SK-N-SH (cell line): ENCODE results near the gene MRPS2.

Source experiments
- CHD2 ChIP-seq: fragments of 150-350 bp; IDR thresholded peaks from 2 replicates; pipeline ENCODE4 v1.6.1; 2018; ENCODE audit warnings: low read length; ENCODE audit not compliant: partially characterized antibody
- EP300 ChIP-seq, 2 experiments: IDR thresholded peaks; 2 replicates each; pipeline versions ENCODE4 v1.4.0 to v1.6.1; 2012; ENCODE audit warnings: borderline replicate concordance in 1 of 2, low read depth in 1 of 2, low read length in 1 of 2
- EZH2phosphoT487 ChIP-seq: fragments of 200-600 bp; sonication (generic); IDR thresholded peaks from 2 replicates; pipeline ENCODE4 v1.6.1; 2017; ENCODE audit warnings: low read depth, mixed run types, mild to moderate bottlenecking, antibody characterized with exemption, moderate library complexity, borderline replicate concordance
- POLR2AphosphoS5 ChIP-seq: IDR thresholded peaks from 2 replicates; pipeline ENCODE4 v1.6.1; 2012; ENCODE audit warnings: low read depth, low read length
- RAD21 ChIP-seq: IDR thresholded peaks from 2 replicates; pipeline ENCODE4 v1.6.1; 2012; ENCODE audit warnings: mild to moderate bottlenecking, low read length
- SMC3 ChIP-seq: IDR thresholded peaks from 2 replicates; pipeline ENCODE4 v1.6.1; 2012; ENCODE audit warnings: low read depth, low read length, improper control_type of control experiment
- TF ChIP-seq, protein P1 (sequence below): fragments of 200-600 bp; sonication (generic); IDR thresholded peaks from 2 replicates; pipeline ENCODE4 v1.6.1; 2017; ENCODE audit warnings: antibody characterized with exemption, mild to moderate bottlenecking, moderate library complexity
- TF ChIP-seq, protein P2 (sequence below): fragments of 150-350 bp; IDR thresholded peaks from 2 replicates; pipeline ENCODE4 v1.6.1; 2016; ENCODE audit warnings: mild to moderate bottlenecking, low read depth, low read length

DNA sequence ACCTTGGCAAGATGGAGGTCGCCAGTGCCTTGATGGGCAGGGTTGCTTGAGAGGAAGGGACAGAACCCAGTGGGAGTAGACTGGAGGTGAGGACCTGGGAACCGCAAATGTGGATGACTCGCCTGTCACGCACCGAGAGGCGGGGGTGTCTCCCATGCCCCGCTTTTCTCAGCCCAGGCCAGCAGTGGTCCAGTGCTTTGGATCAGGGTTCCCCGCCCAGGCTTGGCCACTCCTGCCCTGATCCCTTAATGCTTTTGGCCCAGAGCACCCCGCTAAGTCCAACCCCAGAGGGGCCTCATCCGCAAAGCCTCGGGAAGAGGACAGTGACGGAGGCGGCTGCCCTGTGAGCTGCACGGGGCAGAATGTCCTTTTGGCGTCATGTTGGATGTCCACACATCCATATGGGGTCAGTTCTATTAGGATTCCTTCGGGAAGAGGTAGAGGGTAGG lies 2.4 kb downstream of the MRPS2 start:
- TF ChIP-seq CHD2 (no peak), EZH2phosphoT487 (no peak), RAD21 (no peak), SMC3 (no peak), EP300 (IDR thresholded peaks at IDR 0.05; ENCODE audit: borderline replicate concordance in 1 of 2, low read depth in 1 of 2, low read length in 1 of 2) (no peak), POLR2AphosphoS5 (no peak)
- TF ChIP-seq, protein P1, sequence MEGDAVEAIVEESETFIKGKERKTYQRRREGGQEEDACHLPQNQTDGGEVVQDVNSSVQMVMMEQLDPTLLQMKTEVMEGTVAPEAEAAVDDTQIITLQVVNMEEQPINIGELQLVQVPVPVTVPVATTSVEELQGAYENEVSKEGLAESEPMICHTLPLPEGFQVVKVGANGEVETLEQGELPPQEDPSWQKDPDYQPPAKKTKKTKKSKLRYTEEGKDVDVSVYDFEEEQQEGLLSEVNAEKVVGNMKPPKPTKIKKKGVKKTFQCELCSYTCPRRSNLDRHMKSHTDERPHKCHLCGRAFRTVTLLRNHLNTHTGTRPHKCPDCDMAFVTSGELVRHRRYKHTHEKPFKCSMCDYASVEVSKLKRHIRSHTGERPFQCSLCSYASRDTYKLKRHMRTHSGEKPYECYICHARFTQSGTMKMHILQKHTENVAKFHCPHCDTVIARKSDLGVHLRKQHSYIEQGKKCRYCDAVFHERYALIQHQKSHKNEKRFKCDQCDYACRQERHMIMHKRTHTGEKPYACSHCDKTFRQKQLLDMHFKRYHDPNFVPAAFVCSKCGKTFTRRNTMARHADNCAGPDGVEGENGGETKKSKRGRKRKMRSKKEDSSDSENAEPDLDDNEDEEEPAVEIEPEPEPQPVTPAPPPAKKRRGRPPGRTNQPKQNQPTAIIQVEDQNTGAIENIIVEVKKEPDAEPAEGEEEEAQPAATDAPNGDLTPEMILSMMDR = no peak
- TF ChIP-seq, protein P2, sequence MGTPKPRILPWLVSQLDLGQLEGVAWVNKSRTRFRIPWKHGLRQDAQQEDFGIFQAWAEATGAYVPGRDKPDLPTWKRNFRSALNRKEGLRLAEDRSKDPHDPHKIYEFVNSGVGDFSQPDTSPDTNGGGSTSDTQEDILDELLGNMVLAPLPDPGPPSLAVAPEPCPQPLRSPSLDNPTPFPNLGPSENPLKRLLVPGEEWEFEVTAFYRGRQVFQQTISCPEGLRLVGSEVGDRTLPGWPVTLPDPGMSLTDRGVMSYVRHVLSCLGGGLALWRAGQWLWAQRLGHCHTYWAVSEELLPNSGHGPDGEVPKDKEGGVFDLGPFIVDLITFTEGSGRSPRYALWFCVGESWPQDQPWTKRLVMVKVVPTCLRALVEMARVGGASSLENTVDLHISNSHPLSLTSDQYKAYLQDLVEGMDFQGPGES = no peak
